GM21526 (cell line): Measurements from ENCODE around the gene YPEL2.

Source experiments
- ATAC-seq: cut with Tn5 transposase; IDR thresholded peaks from one replicate; pipeline ENCODE4 v1.9.1; 2021; ENCODE audit warnings: moderate library complexity; ENCODE audit not compliant: unreplicated experiment, low FRiP score

The YPEL2 gene

GRCh38 chr17:59329176-59330052 lies 2.0 kb upstream of the YPEL2 start:
- ATAC-seq = no peak

GRCh38 chr17:59330053-59330942 lies 1.2 kb upstream of the YPEL2 start:
- ATAC-seq = no peak

GRCh38 chr17:59331929-59332748 lies 684 bp downstream of the YPEL2 start:
- no peak for ATAC-seq

- ATAC-seq = no peak
Measured at GRCh38 chr17:59332749-59333377, 1.4 kb downstream of the YPEL2 start.

GRCh38 chr17:59333836-59334235 lies 2.4 kb downstream of the YPEL2 start:
- no peak for ATAC-seq

GRCh38 chr17:59335685-59336084 lies 4.2 kb downstream of the YPEL2 start:
- no peak for ATAC-seq

- no peak for ATAC-seq
Measured at GRCh38 chr17:59337741-59338299, 6.4 kb downstream of the YPEL2 start.

GRCh38 chr17:59338498-59338897 lies 7.0 kb downstream of the YPEL2 start:
- ATAC-seq = no peak

- no peak for ATAC-seq
Measured at GRCh38 chr17:59341922-59342321, 10.5 kb downstream of the YPEL2 start.

- ATAC-seq = no peak
Measured at GRCh38 chr17:59342681-59343131, 11.3 kb downstream of the YPEL2 start.

- ATAC-seq = no peak
Measured at GRCh38 chr17:59345476-59345875, 14.0 kb downstream of the YPEL2 start.

GRCh38 chr17:59346341-59346740 lies 14.9 kb downstream of the YPEL2 start:
- no peak for ATAC-seq

- no peak for ATAC-seq
Measured at GRCh38 chr17:59346876-59347407, 15.5 kb downstream of the YPEL2 start.

- no peak for ATAC-seq
Measured at GRCh38 chr17:59347975-59348391, 16.5 kb downstream of the YPEL2 start.

- ATAC-seq = no peak
Measured at GRCh38 chr17:59349178-59349577, 17.7 kb downstream of the YPEL2 start.

GRCh38 chr17:59353106-59353854 lies 21.8 kb downstream of the YPEL2 start:
- ATAC-seq = no peak

GRCh38 chr17:59353936-59354755 lies 22.7 kb downstream of the YPEL2 start:
- ATAC-seq = no peak
